K562 (cell line): ENCODE measurements around the gene CTDSP1. TPM values are rescaled to one million over a fixed set of nuclear protein-coding genes. Genes with fewer than 3 reads are reported as not detected.

Experiments used
- BRD4 ChIP-seq: fragments of 200-600 bp; sonication (generic); IDR thresholded peaks from 2 replicates; pipeline ENCODE4 v1.6.1; 2017; ENCODE audit warnings: inconsistent platforms
- ETV5 ChIP-seq: sonication (generic); formaldehyde crosslinking; IDR thresholded peaks from 2 replicates; pipeline ENCODE4 v1.4.0; 2020; ENCODE audit warnings: low read depth, mild to moderate bottlenecking, missing genetic modification reagents
- HCFC1 ChIP-seq: IDR thresholded peaks from 2 replicates; pipeline ENCODE4 v1.6.1; 2012; ENCODE audit warnings: low read depth, low read length, improper control_type of control experiment
- HMBOX1 ChIP-seq: sonication (generic); IDR thresholded peaks from 2 replicates; pipeline ENCODE4 v1.6.1; 2016
- HMGN3 ChIP-seq: IDR thresholded peaks from 2 replicates; pipeline ENCODE4 v1.6.1; 2011; ENCODE audit warnings: borderline replicate concordance, low read depth, mild to moderate bottlenecking, mixed read lengths, low read length; ENCODE audit not compliant: insufficient read length; ENCODE audit errors: extremely low read depth
- HNRNPLL ChIP-seq: fragments of 200-400 bp; formaldehyde crosslinking; IDR thresholded peaks from 2 replicates; pipeline ENCODE4 v1.6.1; 2017; ENCODE audit warnings: low read length, low read depth, mild to moderate bottlenecking; ENCODE audit not compliant: poor library complexity, severe bottlenecking
- NCOA2 ChIP-seq, 2 experiments: fragments of 450-650 bp; IDR thresholded peaks; 2 replicates each; pipeline ENCODE4 v1.6.1; 2018; ENCODE audit warnings: mild to moderate bottlenecking in 2 of 2, moderate library complexity in 1 of 2; ENCODE audit not compliant: partially characterized antibody in 2 of 2
- NCOA6 ChIP-seq: fragments of 450-650 bp; IDR thresholded peaks from 2 replicates; pipeline ENCODE4 v1.6.1; 2017; ENCODE audit warnings: mild to moderate bottlenecking
- RB1 ChIP-seq: fragments of 450-650 bp; IDR thresholded peaks from 2 replicates; pipeline ENCODE4 v1.6.1; 2017; ENCODE audit warnings: low read depth, mild to moderate bottlenecking
- SREBF1 ChIP-seq: fragments of 150-350 bp; IDR thresholded peaks from 2 replicates; pipeline ENCODE4 v1.6.1; 2014; ENCODE audit warnings: antibody characterized with exemption, low read depth, low read length, borderline replicate concordance
- TAL1 ChIP-seq: fragments of 450-650 bp; IDR thresholded peaks from 2 replicates; pipeline ENCODE4 v1.6.1; 2016; ENCODE audit warnings: mild to moderate bottlenecking
- TARDBP ChIP-seq: fragments of 450-650 bp; IDR thresholded peaks from 2 replicates; pipeline ENCODE4 v1.6.1; 2016
- ZNF347 ChIP-seq: fragments of 450-650 bp; formaldehyde crosslinking; IDR thresholded peaks from 2 replicates; pipeline ENCODE4 v1.4.0; 2020; ENCODE audit warnings: low read depth, mild to moderate bottlenecking, moderate library complexity
- ZNF444 ChIP-seq: fragments of 250-450 bp; sonication (Bioruptor Pico); IDR thresholded peaks from 2 replicates; pipeline ENCODE4 v1.4.0; 2020; ENCODE audit warnings: mild to moderate bottlenecking, moderate library complexity
- ZNF507 ChIP-seq: conservative IDR thresholded peaks from 2 replicates; pipeline ENCODE4 v1.6.1; 2017; ENCODE audit warnings: missing genetic modification characterization, missing compliant biosample characterization
- ZNF778 ChIP-seq: fragments of 450-650 bp; formaldehyde crosslinking; IDR thresholded peaks from 2 replicates; pipeline ENCODE4 v1.4.0; 2020; ENCODE audit warnings: mild to moderate bottlenecking, moderate library complexity
- polyA plus RNA-seq, 8 experiments: library from polyadenylated mRNA; depleted of rRNA in 4 of 8; stranded (reverse) in 5 of 8; unstranded in 3 of 8; fragments of >200 nt; fragmentation: Nextera tagmentation in 2 of 8; fragmentation: Illumina TruSeq in 1 of 8; extraction: Ambion mirVana in 2 of 8; extraction: Trizol in 1 of 8; gene quantifications; 2 replicates each; pipeline versions ENCODE4 v1.2.1 to v1.2.3, GENCODE V29; 2011 to 2014; ENCODE audit warnings: inconsistent platforms in 1 of 8, missing spikeins in 1 of 8
- total RNA-seq, 7 experiments: library from RNA; depleted of rRNA in 6 of 7; stranded (reverse); fragments of >200 nt in 6 of 7; fragmentation: Illumina TruSeq in 2 of 7; extraction: Trizol in 2 of 7; gene quantifications; 2 replicates each; pipeline versions ENCODE4 v1.2.1 to v1.2.3, GENCODE V29; 2011 to 2021; ENCODE audit warnings: low replicate concordance in 1 of 7
- TF ChIP-seq, protein P1 (sequence below): fragments of 250-450 bp; sonication (Bioruptor Pico); IDR thresholded peaks from 2 replicates; pipeline ENCODE4 v1.8.0; 2022; ENCODE audit warnings: moderate library complexity, mild to moderate bottlenecking, inconsistent platforms
- TF ChIP-seq, protein P2 (sequence below): fragments of 450-650 bp; formaldehyde crosslinking; IDR thresholded peaks from 2 replicates; pipeline ENCODE4 v1.4.0; 2020; ENCODE audit warnings: mild to moderate bottlenecking, mixed read lengths
- TF ChIP-seq, protein P3 (sequence below): fragments of 450-650 bp; IDR thresholded peaks from 2 replicates; pipeline ENCODE4 v1.6.1; 2016
- TF ChIP-seq, protein P4 (sequence below): fragments of 450-650 bp; IDR thresholded peaks from 2 replicates; pipeline ENCODE4 v1.6.1; 2017; ENCODE audit warnings: antibody characterized with exemption, mild to moderate bottlenecking

Gene CTDSP1
- total and polyA plus RNA-seq, 9 of the 15 experiments (the other 6 are each of a cell fraction or from before 2014, with no cell fraction given): 2.4 to 74.8 (median 45.8) TPM

DNA sequence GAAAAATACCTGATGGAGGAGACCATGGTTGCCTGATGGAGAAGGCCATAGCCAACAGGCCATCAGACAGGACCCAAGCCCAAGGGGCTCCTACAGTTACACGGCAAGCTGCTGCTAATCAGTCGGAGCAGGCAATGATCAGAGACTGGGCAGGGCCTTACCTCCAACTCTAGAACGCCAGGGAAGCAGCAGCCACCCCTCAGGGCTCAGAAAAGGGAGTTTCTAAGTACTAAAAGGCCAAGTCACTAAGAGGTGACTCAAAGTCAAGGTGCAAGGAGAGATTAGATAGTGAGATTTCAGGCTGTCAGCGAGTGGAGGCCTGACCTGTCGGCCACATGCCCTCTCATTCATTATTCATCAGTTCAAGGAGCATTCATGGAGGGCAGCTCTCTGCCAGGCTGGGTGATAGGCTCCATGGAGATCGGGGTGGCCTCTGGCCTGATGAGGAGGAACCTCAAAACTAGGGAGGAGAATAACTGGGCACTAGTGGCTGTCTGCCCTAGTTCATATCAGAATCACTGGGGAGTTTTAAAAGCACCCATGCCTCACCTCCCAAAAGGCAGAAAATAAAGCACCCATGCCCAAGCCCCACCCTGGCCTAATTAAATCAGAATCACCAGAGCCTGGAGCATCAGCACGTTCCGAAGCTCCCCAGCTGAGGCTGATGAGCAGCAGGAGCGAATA, 22.9 kb downstream of the CTDSP1 start (continued):
- no peak for TF ChIP-seq ZNF444
- TF ChIP-seq TAL1: peak; percentile 89
- peak; percentile 65; the same call in 1 of the 2 replicates for TF ChIP-seq HMBOX1
- TF ChIP-seq NCOA2 (IDR thresholded peaks at IDR 0.05; ENCODE audit: partially characterized antibody in 2 of 2): no peak
- no peak for TF ChIP-seq ZNF347
- TF ChIP-seq ZNF778: no peak
- no peak for TF ChIP-seq HNRNPLL
- TF ChIP-seq RB1: no peak
- TF ChIP-seq, protein P1, sequence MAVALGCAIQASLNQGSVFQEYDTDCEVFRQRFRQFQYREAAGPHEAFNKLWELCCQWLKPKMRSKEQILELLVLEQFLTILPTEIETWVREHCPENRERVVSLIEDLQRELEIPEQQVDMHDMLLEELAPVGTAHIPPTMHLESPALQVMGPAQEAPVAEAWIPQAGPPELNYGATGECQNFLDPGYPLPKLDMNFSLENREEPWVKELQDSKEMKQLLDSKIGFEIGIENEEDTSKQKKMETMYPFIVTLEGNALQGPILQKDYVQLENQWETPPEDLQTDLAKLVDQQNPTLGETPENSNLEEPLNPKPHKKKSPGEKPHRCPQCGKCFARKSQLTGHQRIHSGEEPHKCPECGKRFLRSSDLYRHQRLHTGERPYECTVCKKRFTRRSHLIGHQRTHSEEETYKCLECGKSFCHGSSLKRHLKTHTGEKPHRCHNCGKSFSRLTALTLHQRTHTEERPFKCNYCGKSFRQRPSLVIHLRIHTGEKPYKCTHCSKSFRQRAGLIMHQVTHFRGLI: no peak
- no peak for TF ChIP-seq ETV5 (CRISPR knock-in tag)
- no peak for TF ChIP-seq ZNF507 (tag)
- no peak for TF ChIP-seq NCOA6
- TF ChIP-seq, protein P2, sequence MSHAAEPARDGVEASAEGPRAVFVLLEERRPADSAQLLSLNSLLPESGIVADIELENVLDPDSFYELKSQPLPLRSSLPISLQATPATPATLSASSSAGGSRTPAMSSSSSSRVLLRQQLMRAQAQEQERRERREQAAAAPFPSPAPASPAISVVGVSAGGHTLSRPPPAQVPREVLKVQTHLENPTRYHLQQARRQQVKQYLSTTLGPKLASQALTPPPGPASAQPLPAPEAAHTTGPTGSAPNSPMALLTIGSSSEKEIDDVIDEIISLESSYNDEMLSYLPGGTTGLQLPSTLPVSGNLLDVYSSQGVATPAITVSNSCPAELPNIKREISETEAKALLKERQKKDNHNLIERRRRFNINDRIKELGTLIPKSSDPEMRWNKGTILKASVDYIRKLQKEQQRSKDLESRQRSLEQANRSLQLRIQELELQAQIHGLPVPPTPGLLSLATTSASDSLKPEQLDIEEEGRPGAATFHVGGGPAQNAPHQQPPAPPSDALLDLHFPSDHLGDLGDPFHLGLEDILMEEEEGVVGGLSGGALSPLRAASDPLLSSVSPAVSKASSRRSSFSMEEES (CRISPR knock-in tag): no peak
- TF ChIP-seq HMGN3: no peak
- TF ChIP-seq BRD4: no peak
- no peak for TF ChIP-seq SREBF1
- TF ChIP-seq TARDBP: 0 out of 2 replicates have a peak, but pooled peaks have one; percentile 47
- TF ChIP-seq, protein P3, sequence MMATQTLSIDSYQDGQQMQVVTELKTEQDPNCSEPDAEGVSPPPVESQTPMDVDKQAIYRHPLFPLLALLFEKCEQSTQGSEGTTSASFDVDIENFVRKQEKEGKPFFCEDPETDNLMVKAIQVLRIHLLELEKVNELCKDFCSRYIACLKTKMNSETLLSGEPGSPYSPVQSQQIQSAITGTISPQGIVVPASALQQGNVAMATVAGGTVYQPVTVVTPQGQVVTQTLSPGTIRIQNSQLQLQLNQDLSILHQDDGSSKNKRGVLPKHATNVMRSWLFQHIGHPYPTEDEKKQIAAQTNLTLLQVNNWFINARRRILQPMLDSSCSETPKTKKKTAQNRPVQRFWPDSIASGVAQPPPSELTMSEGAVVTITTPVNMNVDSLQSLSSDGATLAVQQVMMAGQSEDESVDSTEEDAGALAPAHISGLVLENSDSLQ: peak; percentile 83
- TF ChIP-seq, protein P4, sequence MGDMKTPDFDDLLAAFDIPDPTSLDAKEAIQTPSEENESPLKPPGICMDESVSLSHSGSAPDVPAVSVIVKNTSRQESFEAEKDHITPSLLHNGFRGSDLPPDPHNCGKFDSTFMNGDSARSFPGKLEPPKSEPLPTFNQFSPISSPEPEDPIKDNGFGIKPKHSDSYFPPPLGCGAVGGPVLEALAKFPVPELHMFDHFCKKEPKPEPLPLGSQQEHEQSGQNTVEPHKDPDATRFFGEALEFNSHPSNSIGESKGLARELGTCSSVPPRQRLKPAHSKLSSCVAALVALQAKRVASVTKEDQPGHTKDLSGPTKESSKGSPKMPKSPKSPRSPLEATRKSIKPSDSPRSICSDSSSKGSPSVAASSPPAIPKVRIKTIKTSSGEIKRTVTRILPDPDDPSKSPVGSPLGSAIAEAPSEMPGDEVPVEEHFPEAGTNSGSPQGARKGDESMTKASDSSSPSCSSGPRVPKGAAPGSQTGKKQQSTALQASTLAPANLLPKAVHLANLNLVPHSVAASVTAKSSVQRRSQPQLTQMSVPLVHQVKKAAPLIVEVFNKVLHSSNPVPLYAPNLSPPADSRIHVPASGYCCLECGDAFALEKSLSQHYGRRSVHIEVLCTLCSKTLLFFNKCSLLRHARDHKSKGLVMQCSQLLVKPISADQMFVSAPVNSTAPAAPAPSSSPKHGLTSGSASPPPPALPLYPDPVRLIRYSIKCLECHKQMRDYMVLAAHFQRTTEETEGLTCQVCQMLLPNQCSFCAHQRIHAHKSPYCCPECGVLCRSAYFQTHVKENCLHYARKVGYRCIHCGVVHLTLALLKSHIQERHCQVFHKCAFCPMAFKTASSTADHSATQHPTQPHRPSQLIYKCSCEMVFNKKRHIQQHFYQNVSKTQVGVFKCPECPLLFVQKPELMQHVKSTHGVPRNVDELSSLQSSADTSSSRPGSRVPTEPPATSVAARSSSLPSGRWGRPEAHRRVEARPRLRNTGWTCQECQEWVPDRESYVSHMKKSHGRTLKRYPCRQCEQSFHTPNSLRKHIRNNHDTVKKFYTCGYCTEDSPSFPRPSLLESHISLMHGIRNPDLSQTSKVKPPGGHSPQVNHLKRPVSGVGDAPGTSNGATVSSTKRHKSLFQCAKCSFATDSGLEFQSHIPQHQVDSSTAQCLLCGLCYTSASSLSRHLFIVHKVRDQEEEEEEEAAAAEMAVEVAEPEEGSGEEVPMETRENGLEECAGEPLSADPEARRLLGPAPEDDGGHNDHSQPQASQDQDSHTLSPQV: peak; percentile 46; the same call in 1 of the 2 replicates
- TF ChIP-seq HCFC1: no peak
